GM18511 (cell line): ENCODE measurements around the gene PDZD8.

Source experiments
- ATAC-seq: cut with Tn5 transposase; IDR thresholded peaks from one replicate; pipeline ENCODE4 v1.9.1; 2021; ENCODE audit warnings: mild to moderate bottlenecking, moderate library complexity; ENCODE audit not compliant: unreplicated experiment

Gene PDZD8

GRCh38 chr10:117399341-117400196, 24.3 kb upstream of the PDZD8 start:
- ATAC-seq: no peak

- no peak for ATAC-seq
Observed at GRCh38 chr10:117398029-117398428, 22.8 kb upstream of the PDZD8 start.

GRCh38 chr10:117391436-117392205, 16.4 kb upstream of the PDZD8 start:
- no peak for ATAC-seq

- ATAC-seq: no peak
Observed at GRCh38 chr10:117390420-117390819, 15.2 kb upstream of the PDZD8 start.

GRCh38 chr10:117386805-117387204, 11.6 kb upstream of the PDZD8 start:
- ATAC-seq: no peak

GRCh38 chr10:117382861-117383260, 7.6 kb upstream of the PDZD8 start:
- no peak for ATAC-seq

- peak; percentile 42 for ATAC-seq
Observed at GRCh38 chr10:117374506-117375359, 507 bp downstream of the PDZD8 start.

- ATAC-seq: no peak
Observed at GRCh38 chr10:117373823-117374505, 1.3 kb downstream of the PDZD8 start.

- ATAC-seq: no peak
Observed at GRCh38 chr10:117370205-117370604, 5.0 kb downstream of the PDZD8 start.

GRCh38 chr10:117367718-117368117, 7.5 kb downstream of the PDZD8 start:
- ATAC-seq: no peak

GRCh38 chr10:117366741-117367140, 8.5 kb downstream of the PDZD8 start:
- ATAC-seq: no peak

GRCh38 chr10:117365612-117366011, 9.6 kb downstream of the PDZD8 start:
- no peak for ATAC-seq

GRCh38 chr10:117364110-117364960, 10.9 kb downstream of the PDZD8 start:
- no peak for ATAC-seq

GRCh38 chr10:117363028-117363427, 12.2 kb downstream of the PDZD8 start:
- ATAC-seq: peak; percentile 47

- ATAC-seq: no peak
Observed at GRCh38 chr10:117362313-117362712, 12.9 kb downstream of the PDZD8 start.

- peak; percentile 69 for ATAC-seq
Observed at GRCh38 chr10:117360994-117361667, 14.1 kb downstream of the PDZD8 start.

- ATAC-seq: no peak
Observed at GRCh38 chr10:117360016-117360415, 15.2 kb downstream of the PDZD8 start.

GRCh38 chr10:117355072-117355471, 20.2 kb downstream of the PDZD8 start:
- ATAC-seq: no peak

- ATAC-seq: no peak
Observed at GRCh38 chr10:117353684-117354083, 21.6 kb downstream of the PDZD8 start.
